Eye (tissue), 1 donor: ENCODE data around the gene RAVER2.
"Not testable (repeated sequence)": the region's sequence is repeated elsewhere in the genome, so short reads cannot be mapped to it uniquely, and the experiment has no call there.

Experiments
- DNase-seq: peaks from one replicate; pipeline ENCODE4 v3.0.0-alpha.2; 2015

Gene RAVER2, protein sequence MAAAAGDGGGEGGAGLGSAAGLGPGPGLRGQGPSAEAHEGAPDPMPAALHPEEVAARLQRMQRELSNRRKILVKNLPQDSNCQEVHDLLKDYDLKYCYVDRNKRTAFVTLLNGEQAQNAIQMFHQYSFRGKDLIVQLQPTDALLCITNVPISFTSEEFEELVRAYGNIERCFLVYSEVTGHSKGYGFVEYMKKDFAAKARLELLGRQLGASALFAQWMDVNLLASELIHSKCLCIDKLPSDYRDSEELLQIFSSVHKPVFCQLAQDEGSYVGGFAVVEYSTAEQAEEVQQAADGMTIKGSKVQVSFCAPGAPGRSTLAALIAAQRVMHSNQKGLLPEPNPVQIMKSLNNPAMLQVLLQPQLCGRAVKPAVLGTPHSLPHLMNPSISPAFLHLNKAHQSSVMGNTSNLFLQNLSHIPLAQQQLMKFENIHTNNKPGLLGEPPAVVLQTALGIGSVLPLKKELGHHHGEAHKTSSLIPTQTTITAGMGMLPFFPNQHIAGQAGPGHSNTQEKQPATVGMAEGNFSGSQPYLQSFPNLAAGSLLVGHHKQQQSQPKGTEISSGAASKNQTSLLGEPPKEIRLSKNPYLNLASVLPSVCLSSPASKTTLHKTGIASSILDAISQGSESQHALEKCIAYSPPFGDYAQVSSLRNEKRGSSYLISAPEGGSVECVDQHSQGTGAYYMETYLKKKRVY

DNA sequence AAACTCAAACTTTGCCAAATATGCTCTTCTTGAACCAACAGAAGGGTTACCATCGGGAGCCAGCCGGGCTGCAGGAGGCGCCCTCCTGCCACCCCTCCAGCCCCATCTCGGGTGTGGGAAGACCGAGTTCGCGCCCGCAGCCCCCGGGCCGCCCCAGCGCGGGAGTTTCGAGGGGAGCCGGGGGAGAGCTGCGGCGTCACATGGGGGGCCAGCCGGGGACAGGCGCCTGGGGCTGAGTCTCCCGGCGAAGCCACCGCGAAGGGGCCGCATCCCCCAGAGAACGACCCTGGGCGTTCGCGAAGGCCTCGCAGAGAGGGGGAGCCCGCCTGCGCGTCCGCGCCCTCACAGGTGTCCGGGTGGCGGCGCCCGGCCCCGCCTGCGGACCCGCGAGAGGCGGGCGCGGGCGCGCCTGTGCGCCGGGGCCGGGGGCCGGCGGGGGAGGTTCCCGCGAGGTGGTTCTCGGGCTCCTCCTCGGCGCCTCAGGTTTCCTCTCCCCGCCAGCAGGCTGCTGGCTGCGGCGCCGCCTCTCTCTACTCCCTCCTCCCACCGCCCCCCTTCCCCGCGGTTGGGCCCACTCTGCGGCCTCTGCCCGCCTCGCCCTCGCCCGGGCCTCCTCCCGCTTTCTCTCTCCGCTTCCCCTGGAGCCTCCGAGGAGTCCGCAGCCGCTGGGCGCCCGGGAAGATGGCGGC is at the start of gene RAVER2:
Gene RAVER2 (plus strand): TSS at position 584 of the 689 bp plus-strand sequence. CDS start 98 bp downstream, at position 682.
- DNase-seq: peak; percentile 93

DNA sequence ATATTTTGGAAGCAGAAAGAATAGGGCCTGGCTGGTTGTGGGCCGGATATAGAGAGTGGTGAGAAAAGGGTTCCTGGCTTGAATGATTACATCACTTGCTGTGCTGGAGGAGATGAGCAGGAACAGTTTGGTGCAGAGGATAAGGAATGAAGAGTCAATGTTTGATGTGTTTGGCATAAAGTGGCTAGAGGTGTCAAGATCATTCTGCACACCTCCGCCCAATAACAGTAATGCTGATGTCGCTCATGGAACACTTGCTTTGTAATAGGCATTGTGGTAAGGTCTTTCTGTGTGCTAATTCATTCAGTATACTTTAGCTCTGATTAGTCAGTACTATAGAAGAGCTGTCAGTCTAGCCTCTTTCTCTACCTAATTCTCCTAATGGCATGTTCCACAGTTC is 48.0 kb upstream of the RAVER2 start:
- no peak for DNase-seq

DNA sequence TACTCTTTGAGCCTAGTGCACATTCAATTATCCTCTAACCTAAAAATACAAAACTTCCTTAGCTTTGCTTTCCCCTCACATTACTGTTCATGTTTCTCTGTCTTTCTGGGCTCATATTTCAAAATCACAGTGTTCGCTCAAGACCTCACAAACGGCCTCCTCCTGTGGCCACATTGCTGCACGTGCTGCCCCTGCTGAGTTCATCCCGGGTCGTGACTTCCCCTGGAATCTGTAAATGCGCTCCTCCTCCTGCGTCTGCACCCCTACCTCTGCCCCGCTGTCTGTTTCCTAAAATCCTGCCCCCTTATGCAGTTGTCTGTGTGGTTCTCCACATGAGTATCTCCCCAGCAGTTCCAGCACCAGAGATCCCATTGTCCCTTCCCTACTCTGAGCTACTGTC is 45.5 kb upstream of the RAVER2 start:
- peak; percentile 47 for DNase-seq

DNA sequence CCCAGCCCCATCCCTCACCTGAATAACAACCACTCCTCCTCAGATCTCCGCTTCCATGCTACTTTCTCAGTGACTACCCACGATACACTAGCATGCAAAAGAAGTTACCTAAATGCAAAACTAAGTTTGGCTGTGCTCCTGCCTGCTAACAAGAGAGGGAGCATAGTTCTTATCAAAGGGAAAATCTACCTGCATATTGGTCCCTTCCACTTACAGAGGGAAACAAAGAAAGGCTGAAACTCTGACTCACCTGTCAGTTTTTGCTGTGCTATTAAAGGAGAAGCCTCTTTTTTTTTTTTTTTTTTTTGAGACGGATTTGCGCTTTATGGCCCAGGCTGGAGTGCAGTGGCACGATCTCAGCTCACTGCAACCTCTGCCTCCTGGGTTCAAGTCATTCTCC is 43.8 kb upstream of the RAVER2 start:
- DNase-seq: no peak

DNA sequence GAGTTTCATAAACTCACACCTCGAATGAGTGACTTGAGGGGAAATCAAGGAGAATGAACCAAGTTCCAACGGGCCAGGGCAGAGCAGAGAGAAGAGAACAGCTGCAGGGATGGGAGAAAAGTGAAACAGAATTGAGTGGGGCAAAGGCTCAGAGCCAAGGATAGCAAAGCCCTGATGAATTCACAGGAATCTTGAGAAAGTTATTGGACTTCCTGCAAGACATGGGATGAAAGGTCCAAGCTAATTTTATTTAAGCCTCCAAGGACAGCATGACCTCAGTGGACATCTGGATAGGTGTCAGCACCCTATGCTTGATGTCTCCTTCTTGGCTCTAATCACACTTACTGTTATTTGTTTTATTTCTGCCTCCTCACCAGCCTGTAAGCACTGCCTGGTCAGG is 43.0 kb upstream of the RAVER2 start:
- DNase-seq: no peak

DNA sequence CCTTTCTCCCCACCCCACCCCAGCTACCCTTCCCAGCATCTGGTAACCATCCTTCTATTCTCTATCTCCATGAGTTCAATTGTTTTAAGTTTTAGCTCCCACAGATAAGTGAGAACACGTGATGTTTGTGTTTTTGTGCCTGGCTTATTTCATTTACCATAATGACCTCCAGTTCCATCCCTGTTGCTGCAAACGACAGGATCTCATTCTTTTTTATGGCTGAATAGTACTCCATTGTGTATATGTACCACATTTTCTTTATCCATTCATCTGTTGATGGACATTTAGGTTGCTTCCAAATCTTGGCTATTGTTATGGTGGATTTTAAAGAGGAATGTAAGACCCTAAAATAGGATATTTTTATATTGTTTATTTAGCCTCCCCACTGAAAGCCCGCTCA is 42.2 kb upstream of the RAVER2 start:
- not testable (repeated sequence) for DNase-seq

DNA sequence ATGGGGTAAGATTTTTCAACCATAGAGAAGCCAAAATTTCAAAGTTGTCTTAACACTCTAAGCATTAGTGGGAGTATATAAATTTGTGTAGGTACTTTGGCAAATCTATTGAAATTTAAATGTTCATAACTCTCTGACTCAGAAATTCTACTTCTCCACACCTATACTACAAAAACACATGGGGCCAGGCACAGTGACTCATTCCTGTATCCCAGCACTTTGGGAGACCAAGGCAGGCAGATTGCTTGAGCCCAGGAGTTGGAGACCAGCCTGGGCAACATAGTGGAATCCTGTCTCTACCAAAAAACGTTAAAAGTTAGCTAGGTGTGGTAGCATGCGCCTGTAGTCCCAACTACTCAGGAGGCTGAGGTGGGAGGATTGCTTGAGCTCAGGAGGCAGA is 41.3 kb upstream of the RAVER2 start:
- DNase-seq: no peak

DNA sequence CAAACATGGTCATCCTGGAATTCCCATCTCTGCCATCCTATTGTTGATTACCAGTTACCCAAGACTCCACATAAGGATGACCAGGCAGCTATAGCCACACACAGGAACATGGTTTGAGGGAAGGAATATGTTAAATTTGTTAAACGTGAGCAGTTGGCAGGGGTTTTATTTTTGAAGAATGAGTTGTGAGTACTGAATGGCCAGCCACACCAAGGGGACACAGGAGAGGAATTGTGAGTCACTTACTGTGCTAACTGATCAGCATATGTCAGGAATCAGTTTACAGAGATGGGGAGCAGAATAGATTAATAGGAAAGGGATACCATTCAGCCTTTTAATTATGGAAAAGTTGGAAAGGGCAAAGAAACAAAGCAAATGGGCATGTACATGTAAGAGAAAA is 39.3 kb upstream of the RAVER2 start:
- no peak for DNase-seq

DNA sequence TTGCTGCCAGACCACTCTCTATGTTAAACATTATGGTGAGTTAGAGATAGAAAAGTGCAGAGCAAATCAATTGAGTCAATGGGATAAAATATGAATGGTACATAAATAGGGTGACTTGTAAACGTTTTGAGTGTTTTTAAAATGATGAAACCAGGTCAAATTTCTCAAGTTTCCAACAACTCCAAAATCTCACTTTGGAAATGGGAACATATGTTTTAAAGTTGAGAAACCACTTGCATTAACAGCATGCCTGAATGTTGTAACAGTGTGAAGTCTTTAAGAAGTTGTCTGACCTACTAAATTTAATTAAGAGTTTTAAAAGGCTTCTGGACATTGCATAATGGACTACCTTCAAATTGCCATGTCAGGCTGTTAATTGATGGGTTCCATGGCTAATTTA is 33.6 kb upstream of the RAVER2 start:
- DNase-seq: no peak

DNA sequence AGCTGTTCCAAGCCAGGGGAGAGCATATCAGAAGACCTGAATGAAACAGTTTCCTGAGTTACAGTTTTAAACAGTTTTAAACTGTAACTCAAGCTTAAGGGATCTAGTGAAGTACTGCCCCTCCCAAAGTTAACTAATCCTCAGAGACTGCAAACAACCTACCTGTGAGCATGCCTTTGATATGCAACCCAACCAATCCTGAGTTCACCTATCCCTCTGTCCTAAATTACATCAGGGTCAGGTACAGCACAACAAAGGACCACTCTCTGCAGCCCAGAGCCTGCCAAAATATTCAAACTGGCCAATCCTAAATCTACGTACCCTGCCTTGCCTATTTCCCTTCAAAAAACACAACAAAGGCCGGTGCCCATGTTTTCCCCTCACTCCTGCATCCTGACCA is 32.8 kb upstream of the RAVER2 start:
- DNase-seq: no peak

DNA sequence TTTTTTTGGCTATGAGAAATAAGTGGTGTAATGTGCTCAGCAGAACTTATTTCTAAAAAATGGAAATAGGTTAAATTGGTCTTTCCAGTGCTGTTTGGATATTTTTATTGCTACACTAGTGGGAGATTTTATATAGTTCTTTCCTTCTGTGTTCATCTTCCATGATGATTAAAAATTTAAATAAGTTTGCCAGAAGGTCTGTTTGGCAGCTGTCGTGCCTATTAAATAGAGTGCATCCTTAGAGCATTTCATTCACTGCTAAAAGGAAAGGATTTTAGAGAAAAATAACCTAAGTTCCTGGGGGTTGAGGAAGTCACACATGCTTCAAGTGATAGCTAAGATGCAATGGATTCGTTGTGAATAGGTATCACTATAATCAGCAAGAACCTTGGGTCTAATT is 29.7 kb upstream of the RAVER2 start:
- no peak for DNase-seq

DNA sequence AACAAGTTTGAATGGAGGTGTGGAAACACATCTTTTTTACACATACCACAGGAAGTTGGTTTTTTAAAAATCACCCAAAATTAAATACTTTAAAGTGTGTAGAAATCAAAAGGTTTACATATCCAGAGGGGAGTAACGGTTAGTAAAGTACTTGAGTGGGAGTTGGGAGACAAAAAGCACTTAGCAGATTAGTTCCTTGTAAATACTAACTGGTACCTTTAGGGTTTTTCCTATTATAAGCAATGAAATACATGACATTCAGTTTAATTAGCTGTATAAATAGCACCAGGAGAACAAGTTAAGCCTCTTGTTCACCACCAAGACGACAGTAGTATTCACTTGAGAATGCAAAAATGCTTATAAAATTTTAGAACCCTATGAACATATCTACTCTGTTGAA is 23.7 kb upstream of the RAVER2 start:
- DNase-seq: no peak

DNA sequence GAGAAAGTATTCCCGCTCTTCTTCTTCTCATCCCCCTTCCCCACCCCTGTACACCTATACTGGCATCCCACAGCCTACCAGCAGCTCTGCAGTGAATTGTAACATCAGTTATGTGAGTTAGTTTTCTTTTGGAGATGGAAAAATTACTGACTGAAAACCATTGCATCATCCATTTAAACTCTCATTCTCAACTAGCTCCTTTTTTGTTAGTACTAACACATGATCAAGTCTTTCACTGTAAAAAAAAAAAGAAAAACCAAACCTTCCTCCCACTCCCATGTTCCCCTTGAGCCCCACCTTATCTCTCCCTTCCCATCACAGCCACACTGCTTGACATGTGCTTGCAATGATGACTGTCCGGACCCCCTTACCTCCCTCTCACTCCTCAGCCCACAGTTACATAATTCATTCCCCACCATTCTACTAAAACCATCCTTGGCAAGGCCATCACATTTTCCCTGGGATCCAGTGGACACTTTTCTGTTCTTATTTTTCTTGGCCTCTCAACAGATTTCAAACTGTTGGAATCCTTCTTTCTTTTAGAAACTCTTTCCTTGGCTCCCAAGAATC is 23.2 kb upstream of the RAVER2 start:
- DNase-seq: no peak

DNA sequence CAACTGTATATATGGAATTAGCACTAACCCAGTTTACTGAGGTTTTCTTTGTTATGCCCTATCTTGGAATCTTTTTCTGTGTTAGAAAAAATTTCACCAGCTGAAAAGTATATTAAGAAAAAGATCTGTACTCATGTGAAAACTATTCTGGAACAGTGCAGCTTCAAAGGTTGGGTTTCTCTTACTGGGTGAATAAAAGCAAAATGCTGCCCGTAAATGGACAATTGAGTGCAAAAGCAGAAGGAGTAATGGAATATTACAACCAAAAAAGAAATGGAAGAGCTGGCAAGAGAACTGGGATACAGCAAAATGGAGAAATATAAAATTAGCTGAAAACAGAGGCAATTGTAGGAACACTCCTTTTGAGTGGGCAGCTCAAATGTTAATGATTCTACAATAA is 17.0 kb upstream of the RAVER2 start:
- no peak for DNase-seq

DNA sequence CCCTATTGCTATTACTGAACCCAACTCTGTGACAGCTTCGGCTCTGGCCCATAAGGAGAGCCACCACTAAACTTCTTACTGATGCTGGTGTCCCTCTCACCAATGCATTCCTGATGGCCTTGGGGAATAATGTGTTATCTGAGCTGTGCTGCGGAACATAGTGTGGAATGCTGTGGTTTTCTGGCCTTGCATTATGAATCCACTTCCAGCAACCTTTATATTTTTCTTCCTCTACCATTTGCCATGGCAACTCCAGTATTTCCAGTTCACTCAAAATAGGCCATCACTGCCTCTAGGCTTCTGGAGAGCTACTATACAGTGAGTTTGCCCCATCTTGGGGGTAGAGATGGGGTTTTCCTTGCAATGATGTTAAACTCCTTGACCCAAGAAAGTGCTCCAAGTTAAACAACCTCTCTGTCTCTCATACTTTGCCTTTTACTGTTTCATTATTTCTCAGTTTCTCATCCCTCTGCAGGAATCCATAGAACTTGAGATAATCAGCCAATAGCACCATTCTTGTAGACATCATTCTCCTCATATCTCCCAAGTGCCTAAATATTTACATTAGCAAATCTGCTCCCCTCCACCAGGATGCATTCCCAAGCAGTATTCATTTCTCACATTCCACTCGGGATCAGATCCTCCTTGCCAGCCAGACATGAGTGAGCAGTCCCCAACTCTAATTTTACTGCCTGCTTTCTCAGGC is 11.1 kb upstream of the RAVER2 start:
- DNase-seq: no peak

DNA sequence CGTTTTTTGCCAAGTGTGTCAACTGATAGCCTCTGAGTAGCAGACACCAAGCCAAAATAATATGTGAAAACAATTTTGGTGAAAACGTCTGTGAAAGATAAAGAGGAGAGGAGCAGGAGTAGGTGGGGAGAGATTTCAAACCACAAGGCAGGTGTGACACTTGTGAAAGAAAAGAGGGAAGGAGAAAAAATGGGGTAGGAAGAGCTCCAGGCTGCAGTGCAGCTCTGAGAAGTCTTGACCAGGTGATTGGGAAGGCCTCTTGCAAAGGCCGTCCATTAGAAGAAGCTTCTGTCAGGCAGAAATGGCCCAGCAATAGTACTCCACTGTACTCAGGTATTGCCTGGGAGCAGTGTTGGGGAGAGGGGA is 10.6 kb upstream of the RAVER2 start:
- no peak for DNase-seq

DNA sequence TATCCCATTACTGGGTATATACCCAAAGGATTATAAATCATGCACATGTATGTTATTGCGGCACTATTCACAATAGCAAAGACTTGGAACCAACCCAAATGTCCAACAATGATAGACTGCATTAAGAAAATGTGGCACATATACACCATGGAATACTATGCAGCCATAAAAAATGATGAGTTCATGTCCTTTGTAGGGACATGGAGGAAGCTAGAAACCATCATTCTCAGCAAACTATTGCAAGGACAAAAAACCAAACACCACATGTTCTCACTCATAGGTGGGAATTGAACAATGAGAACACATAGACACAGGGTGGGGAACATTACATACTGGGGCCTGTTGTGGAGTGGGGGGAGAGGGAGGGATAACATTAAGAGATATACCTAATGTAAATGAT is 4.2 kb upstream of the RAVER2 start:
- not testable (repeated sequence) for DNase-seq

DNA sequence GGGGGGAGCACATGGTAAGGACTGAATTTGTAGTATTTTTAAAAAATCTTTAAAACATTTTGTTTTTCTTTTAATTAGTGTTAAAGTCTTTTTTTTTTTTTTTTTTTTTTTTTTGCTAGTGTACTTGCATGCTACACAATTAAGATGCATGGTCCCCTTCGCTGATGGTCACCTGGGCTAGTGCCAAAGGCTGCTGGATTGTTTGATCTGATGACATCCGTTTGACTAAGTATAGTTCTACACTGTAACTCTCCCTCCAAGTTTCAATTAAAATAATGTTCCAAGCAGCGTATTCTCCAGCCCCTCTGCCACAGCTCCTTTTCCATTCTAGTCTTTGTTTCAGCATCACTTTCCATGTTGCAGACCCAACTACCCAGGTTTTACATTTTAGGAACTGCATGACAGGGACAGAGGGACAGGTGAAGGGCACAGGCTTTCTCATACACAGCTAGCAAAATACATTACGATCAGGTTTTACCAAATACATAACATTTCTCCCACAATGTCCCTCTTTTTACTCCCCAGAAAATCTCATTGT is 852 bp upstream of the RAVER2 start:
- DNase-seq: no peak

DNA sequence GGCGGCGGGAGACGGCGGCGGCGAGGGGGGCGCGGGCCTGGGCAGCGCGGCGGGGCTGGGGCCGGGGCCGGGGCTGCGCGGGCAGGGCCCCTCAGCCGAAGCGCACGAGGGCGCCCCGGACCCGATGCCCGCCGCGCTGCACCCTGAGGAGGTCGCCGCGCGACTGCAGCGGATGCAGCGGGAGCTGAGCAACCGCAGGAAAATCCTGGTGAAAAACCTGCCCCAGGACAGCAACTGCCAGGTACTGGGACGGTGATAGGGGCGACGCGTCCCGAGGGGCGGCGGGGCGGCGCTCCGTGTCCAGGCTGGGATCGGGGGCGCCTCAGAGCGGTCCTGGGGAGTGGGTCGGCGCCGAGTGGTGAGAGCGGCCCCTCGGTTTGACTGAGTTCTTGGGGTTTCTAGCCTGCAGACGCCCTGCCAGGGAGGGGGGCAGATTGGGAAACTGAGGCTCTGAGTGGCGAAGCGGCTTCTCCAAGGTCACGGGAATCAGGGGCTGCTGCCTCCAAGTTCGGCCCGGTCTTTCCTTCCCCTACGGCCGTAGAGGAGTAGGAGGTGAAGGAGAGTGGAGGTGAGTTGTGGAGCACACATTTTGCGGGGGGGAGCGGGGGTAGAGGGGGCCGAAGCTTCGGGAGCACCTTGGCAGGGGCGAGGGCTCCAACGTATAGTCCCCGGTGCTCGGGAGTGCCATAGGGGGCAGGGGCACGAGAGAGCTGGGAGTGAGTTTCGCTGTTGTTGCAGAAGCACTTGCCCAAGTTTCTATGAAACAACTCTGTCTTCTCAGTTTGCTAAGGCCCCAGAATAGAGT is 508 bp downstream of the RAVER2 start:
- DNase-seq: peak; percentile 77

DNA sequence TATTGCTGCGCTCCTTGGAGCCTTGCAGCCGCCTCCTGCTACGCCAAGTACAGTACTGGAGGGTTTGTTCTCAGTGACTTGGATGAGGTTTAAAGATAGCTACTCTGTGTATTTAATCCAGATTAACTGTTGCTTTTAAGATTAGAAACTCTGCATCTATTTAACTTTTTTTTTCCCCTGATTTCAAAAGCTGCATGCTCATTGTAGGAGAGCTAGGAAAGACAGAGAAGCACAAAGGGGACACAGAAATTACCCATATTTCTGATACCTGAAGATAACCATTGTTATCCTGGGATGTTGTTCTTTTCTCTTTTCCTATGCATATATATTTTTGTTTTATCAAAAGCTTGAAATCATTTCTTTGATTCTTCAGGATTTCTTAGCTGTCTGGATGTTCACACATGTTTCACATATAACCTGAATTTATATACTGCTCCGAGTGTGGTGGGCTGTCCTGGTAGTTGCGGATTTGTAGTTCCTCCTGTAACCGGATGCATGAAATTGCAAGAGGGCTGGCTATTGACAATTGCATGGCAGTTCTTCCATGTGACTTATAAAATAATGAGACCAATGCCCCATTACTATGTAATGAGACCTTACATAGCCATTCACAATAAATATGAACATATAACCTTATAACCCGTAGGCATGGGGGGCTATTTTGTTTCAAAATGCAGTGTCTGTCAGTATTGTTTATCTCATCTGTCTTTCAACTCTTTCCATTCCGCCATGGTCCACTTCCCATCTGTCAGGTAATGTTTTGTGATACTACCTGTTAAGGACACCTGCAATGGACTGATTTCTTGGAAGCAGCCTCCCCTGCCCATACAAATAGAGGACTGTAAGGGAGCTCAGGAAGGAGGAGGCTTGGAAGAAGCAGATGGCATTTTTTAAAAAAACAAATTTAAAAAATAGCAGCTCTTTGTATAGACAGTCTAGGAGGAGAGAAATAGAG is 1.4 kb downstream of the RAVER2 start:
- peak; percentile 72 for DNase-seq

DNA sequence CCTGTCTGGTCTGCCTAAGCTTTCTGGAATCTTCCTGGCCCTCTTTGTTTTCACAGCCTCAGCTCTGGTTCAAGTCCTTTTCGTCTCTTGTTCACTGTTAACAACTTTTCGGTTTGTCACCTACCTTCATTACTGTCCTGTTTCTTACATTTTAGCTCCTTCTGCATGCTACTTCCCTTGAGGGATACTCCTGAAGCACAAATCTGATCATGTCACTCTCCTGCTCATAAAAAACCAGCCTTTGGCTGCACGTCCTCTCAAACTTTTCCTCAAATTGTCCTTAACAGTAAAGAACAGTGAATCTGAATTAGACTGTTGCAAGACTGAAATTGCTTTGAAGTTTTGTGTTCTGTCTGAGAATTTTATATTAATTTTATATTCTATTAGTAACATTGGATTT is 3.3 kb downstream of the RAVER2 start:
- DNase-seq: no peak
